ENCODE data around the gene EFHC1. TPM values are rescaled to one million over a fixed set of nuclear protein-coding genes. Genes with fewer than 3 reads are reported as not detected.

Gene EFHC1
- total and polyA plus RNA-seq, 3 donors from 2014 or later = 41.8 to 133 (median 62.9) TPM

DNA sequence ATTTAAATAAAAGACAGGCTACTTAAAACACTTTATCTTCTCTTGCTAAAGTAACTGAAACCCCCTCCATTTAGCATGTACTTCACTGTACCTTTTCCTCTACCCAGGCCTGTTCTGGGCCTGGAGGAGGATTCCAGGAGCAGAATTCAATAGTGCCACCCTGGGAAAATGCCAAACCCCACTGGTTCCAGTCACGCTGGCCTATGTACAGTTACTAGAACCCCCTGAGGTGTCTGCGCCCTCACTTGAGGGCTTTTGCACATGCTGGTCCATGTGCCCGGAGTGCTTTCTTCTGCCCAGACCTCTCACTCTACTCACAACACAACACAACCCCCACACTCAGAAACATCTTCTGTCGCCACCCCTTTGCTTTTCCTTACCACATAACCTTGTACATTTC is 111.3 kb downstream of the EFHC1 start:
- H3K4me3 ChIP-seq = no peak overlapping the region
- no peaks in the 10 kb centered on the region for H3K9me3 ChIP-seq
- H3K36me3 ChIP-seq (ENCODE audit: low read depth, missing control alignments) = no peaks in the 10 kb centered on the region
- intact Hi-C loops (cut with DNase I; ENCODE audit: low total_unique reads) = no loop called here
- 90 to 92% methylated on average over 4 of the region's 4 CpGs for WGBS, 2 donors
- peaks cover 2% of the 10 kb centered on the region for H3K4me1 ChIP-seq
- DNase-seq = no peak
- H3K27me3 ChIP-seq = no peaks in the 10 kb centered on the region
- TF ChIP-seq CTCF (IDR thresholded peaks at IDR 0.05) (no peak), POLR2A (IDR thresholded peaks at IDR 0.05) (no peak)
- H3K27ac ChIP-seq = no peak overlapping the region

GRCh38 chr6:52531834-52532233 is 111.7 kb downstream of the EFHC1 start:
- Histone ChIP-seq H3K36me3 (ENCODE audit: low read depth, missing control alignments) (no peaks in the 10 kb centered on the region), H3K9me3 (no peaks in the 10 kb centered on the region), H3K4me1 (no peaks in the 10 kb centered on the region), H3K4me3 (no peak overlapping the region), H3K27me3 (no peaks in the 10 kb centered on the region), H3K27ac (no peak overlapping the region)
- intact Hi-C loops (cut with DNase I; ENCODE audit: low total_unique reads) = no loop called here
- no peak for DNase-seq
- TF ChIP-seq POLR2A (IDR thresholded peaks at IDR 0.05) (no peak), CTCF (IDR thresholded peaks at IDR 0.05) (no peak)
- 96 to 100% methylated on average over 1 of the region's 1 CpG for WGBS, 2 donors

DNA sequence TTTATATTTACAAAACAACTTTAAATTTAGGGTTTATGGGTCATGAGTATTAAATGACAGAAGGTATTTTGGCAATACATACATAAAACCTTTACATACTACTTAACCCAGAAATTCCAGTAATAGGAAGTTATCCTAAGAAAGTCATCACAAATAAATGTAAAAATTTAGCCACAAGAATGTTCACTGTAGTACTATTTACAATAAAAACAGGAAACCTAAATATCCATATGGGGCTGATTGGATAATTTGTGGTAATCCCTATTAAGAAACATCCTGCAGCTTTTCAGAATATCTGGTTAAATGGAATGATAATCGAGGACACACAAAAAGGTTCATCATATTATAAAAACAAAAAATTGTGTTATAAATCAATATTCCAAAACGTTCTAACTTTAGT is 112.3 kb downstream of the EFHC1 start:
- Histone ChIP-seq H3K27me3 (no peaks in the 10 kb centered on the region), H3K4me1 (peaks cover 3% of the 10 kb centered on the region), H3K4me3 (no peak overlapping the region), H3K9me3 (no peaks in the 10 kb centered on the region), H3K27ac (no peak overlapping the region), H3K36me3 (ENCODE audit: low read depth, missing control alignments) (no peaks in the 10 kb centered on the region)
- no peak for DNase-seq
- intact Hi-C loops (cut with DNase I; ENCODE audit: low total_unique reads) = no loop called here
- WGBS, 2 donors = 84 to 85% methylated on average over 2 of the region's 2 CpGs
- TF ChIP-seq POLR2A (IDR thresholded peaks at IDR 0.05) (no peak), CTCF (IDR thresholded peaks at IDR 0.05) (no peak)

DNA sequence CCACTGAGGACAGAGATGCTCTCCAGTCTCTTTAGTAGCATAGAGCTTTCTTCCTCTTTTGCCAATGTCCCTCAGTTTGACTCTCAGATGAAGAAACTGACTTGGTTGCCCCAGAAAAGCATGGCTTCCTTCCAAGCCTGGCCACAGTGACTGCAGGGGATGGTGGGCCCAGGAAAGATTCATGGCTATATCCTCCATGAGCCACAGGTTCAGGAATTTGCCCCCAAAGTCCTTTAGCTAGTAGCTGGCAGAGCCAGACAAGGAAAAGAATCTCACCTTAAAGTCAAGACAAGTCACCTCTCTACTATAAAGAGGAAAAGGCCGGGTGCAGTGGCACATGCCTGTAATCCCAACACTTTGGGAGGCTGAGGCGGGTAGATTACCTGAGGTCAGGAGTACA is 113.3 kb downstream of the EFHC1 start:
- Histone ChIP-seq H3K27ac (no peak overlapping the region), H3K4me3 (no peak overlapping the region), H3K4me1 (peaks cover 8% of the 10 kb centered on the region), H3K9me3 (no peaks in the 10 kb centered on the region), H3K27me3 (no peaks in the 10 kb centered on the region), H3K36me3 (ENCODE audit: low read depth, missing control alignments) (no peaks in the 10 kb centered on the region)
- 86 to 100% methylated on average over 1 to 2 of the region's 2 CpGs for WGBS, 2 donors
- TF ChIP-seq CTCF (IDR thresholded peaks at IDR 0.05) = no peak
- TF ChIP-seq POLR2A (IDR thresholded peaks at IDR 0.05) = no peak
- DNase-seq = no peak
- intact Hi-C loops (cut with DNase I; ENCODE audit: low total_unique reads) = no loop called here

- DNase-seq = no peak
- Histone ChIP-seq H3K4me3 (no peak overlapping the region), H3K4me1 (peaks cover 8% of the 10 kb centered on the region), H3K27me3 (no peaks in the 10 kb centered on the region), H3K9me3 (no peaks in the 10 kb centered on the region), H3K36me3 (ENCODE audit: low read depth, missing control alignments) (no peaks in the 10 kb centered on the region), H3K27ac (no peak overlapping the region)
- intact Hi-C loops (cut with DNase I; ENCODE audit: low total_unique reads) = no loop called here
- 94 to 98% methylated on average over 5 of the region's 5 CpGs for WGBS, 2 donors
- TF ChIP-seq POLR2A (IDR thresholded peaks at IDR 0.05) (no peak), CTCF (IDR thresholded peaks at IDR 0.05) (no peak)
Measured at GRCh38 chr6:52534363-52534762, 114.2 kb downstream of the EFHC1 start.
